NB4 (cell line): Measurements from ENCODE around the gene LYVE1.

ENCODE experiments used
- DNase-seq: peaks from one replicate; pipeline ENCODE4 v3.0.0; 2010; ENCODE audit warnings: low read depth
- H3K4me3 ChIP-seq: one replicate; pipeline ENCODE4 v1.5.1; 2011; ENCODE audit warnings: mild to moderate bottlenecking, low read depth, low read length, moderate library complexity
- MYC ChIP-seq: IDR thresholded peaks from 2 replicates; pipeline ENCODE4 v1.6.1; 2011; ENCODE audit warnings: low read depth, low read length
- POLR2A ChIP-seq: IDR thresholded peaks from 2 replicates; pipeline ENCODE4 v1.6.1; 2011; ENCODE audit warnings: mild to moderate bottlenecking; ENCODE audit not compliant: insufficient read length; ENCODE audit errors: extremely low read depth
- TF ChIP-seq, protein P1 (sequence below): IDR thresholded peaks from one replicate; pipeline ENCODE4 v1.5.1; 2012; ENCODE audit warnings: low read depth, low read length
- TF ChIP-seq, protein P2 (sequence below): IDR thresholded peaks from 2 replicates; pipeline ENCODE4 v1.6.1; 2011; ENCODE audit warnings: low read depth, low read length

The LYVE1 gene

DNA sequence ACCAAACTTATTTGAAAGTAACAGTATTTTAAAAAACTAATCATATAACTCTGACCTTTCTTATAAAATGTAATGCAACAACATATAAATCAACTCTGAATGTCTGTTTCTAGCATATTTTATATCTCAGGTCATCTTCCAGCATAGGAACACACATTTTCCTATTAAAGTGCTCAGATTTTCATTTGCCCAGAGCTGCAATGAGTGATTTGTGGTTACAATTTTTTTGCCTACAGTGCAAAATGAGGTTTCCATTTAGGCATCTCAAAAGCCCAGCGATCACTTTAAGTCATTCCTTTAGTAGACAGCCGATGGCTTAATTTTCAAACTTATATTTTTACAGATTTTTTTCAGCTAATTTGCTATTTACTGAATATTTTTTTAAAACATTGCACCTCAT is 1.0 kb downstream of the LYVE1 start:
- no peak overlapping the region for H3K4me3 ChIP-seq
- DNase-seq: no peak
- TF ChIP-seq MYC (no peak), POLR2A (no peak)
- TF ChIP-seq, protein P1, sequence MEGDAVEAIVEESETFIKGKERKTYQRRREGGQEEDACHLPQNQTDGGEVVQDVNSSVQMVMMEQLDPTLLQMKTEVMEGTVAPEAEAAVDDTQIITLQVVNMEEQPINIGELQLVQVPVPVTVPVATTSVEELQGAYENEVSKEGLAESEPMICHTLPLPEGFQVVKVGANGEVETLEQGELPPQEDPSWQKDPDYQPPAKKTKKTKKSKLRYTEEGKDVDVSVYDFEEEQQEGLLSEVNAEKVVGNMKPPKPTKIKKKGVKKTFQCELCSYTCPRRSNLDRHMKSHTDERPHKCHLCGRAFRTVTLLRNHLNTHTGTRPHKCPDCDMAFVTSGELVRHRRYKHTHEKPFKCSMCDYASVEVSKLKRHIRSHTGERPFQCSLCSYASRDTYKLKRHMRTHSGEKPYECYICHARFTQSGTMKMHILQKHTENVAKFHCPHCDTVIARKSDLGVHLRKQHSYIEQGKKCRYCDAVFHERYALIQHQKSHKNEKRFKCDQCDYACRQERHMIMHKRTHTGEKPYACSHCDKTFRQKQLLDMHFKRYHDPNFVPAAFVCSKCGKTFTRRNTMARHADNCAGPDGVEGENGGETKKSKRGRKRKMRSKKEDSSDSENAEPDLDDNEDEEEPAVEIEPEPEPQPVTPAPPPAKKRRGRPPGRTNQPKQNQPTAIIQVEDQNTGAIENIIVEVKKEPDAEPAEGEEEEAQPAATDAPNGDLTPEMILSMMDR: no peak
- TF ChIP-seq, protein P2, sequence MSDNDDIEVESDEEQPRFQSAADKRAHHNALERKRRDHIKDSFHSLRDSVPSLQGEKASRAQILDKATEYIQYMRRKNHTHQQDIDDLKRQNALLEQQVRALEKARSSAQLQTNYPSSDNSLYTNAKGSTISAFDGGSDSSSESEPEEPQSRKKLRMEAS: no peak

DNA sequence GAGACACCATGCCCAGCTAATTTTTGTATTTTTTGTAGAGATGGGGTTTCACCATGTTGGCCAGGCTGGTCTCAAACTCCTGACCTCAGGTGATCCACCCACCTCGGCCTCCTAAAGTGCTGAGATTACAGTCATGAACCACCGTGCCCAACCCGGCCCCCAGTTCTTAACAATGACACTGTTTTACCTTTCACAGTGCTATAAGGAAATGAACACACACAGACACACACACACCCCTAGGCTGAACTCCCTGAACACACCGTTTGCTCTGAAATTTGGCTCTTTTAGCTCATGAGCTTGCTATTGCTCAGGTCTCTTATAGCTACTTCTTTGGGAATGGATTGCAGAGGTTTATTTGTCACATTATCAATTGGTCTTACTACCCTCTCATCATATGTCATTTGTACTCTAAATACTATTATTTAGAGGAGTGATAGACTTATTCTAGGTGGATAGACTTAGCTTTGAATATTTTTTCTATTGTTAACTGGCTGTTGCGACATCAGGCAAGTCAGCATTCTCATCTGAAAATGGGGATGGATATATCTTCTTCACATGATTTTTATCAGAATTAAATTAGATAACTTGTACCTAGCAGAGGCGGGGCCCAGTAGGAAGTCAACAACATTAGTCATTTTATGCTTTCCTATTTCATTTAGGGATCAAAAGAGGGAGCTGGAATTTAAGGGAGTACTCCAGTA is 2.1 kb downstream of the LYVE1 start:
- H3K4me3 ChIP-seq: no peak overlapping the region
- DNase-seq: no peak
- TF ChIP-seq, protein P2: no peak
- no peak for TF ChIP-seq POLR2A
- no peak for TF ChIP-seq MYC
- TF ChIP-seq, protein P1: no peak

DNA sequence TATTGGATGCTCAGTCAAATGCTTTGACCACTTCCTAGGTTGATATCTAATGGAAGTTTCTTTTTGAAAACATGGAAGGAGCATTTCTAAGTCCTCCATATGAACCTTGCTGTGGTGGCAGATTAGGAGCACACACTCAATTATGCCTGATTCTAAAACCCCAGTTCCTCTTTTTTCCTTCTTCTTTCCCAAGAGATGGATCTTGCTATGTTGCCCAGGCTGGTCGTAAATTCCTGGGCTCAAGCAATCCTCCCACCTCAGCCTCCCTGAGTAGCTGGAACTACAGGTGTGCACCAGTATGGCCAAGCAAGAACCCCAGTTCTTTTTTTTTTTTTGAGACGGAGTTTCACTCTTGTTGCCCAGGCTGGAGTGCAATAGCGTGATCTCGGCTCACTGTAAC is 3.0 kb downstream of the LYVE1 start:
- no peak overlapping the region for H3K4me3 ChIP-seq
- DNase-seq: no peak
- TF ChIP-seq, protein P2: no peak
- no peak for TF ChIP-seq POLR2A
- TF ChIP-seq, protein P1: no peak
- TF ChIP-seq MYC: no peak

DNA sequence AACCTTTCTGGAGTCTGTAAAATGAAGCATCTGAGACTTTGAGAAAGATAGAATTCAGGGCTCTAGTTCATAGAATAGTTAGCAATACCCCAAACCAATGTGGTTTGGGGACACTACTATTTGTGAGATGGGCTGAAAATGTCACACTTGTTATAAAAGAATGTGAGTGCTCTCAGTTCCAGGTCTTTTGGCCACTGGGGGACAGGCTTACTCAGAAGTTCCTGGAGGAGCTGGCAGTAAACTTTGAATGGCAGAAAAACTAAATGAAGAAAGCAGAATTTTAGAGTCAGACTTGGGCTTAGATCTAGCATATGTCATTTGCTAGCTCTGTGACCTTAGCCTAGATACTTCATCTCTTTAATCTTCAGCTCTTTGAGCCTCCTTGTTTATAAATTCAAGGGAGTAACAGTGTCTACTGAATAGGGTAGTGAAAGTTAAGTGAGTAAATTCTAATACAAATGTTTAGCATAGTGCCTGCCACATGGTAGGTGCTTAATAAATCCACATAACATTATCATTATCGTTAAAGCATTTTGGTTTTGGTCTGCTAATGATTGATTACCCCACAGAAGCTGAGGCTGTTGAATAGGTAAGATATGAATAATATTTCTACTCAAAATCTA is 3.7 kb downstream of the LYVE1 start:
- TF ChIP-seq, protein P2: no peak
- no peak for TF ChIP-seq MYC
- TF ChIP-seq, protein P1: peak; percentile 25
- no peak overlapping the region for H3K4me3 ChIP-seq
- DNase-seq: peak; percentile 28

DNA sequence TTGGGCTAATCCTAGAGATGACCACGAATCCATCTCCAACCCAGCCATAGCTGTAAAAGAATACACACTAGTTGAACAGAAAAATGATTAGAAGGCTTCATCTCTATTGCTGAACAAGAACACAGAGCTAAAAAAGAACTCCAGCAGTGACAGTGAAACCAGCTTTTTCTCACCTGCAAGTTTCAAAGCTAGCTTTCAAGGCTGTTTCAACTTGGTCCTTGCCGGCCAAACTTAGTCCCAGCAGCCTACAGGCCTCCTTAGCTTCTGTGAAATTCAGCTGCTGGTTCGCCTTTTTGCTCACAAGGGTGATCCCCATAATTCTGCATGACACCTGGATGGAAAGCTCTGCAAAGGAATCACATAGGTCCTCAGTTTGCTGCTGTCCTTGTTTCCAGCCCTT is 4.4 kb downstream of the LYVE1 start:
- no peak overlapping the region for H3K4me3 ChIP-seq
- TF ChIP-seq MYC (no peak), POLR2A (no peak)
- TF ChIP-seq, protein P1: no peak
- TF ChIP-seq, protein P2: no peak
- no peak for DNase-seq
